HepG2 (cell line): ENCODE results near the gene ISY1. TPM values are rescaled to one million over a fixed set of nuclear protein-coding genes. Genes with fewer than 3 reads are reported as not detected.
A peak's percentile ranks its signal among the peaks of the same experiment; 100 is the strongest.

ENCODE experiments used
- ARNT2 ChIP-seq: sonication (generic); formaldehyde crosslinking; IDR thresholded peaks from 2 replicates; pipeline ENCODE4 v1.8.0; 2022; ENCODE audit warnings: mild to moderate bottlenecking, low read depth, missing genetic modification reagents, moderate library complexity
- ATM ChIP-seq: fragments of 450-650 bp; IDR thresholded peaks from 2 replicates; pipeline ENCODE4 v1.7.1; 2017; ENCODE audit warnings: mild to moderate bottlenecking, borderline replicate concordance
- GZF1 ChIP-seq: sonication (generic); formaldehyde crosslinking; IDR thresholded peaks from 2 replicates; pipeline ENCODE4 v1.5.1; 2020; ENCODE audit warnings: mild to moderate bottlenecking, missing genetic modification reagents
- MYNN ChIP-seq: sonication (generic); formaldehyde crosslinking; IDR thresholded peaks from 2 replicates; pipeline ENCODE4 v1.4.0; 2020; ENCODE audit warnings: mild to moderate bottlenecking, low read depth, missing genetic modification reagents
- PHF8 ChIP-seq: sonication (generic); formaldehyde crosslinking; IDR thresholded peaks from 2 replicates; pipeline ENCODE4 v1.5.0; 2020; ENCODE audit warnings: missing genetic modification reagents
- SNAPC4 ChIP-seq: sonication (generic); formaldehyde crosslinking; IDR thresholded peaks from 2 replicates; pipeline ENCODE4 v1.4.0; 2020; ENCODE audit warnings: mild to moderate bottlenecking, missing genetic modification reagents
- YEATS4 ChIP-seq: sonication (generic); formaldehyde crosslinking; IDR thresholded peaks from 2 replicates; pipeline ENCODE4 v1.4.0; 2020; ENCODE audit warnings: missing genetic modification reagents, borderline replicate concordance
- ZKSCAN1 ChIP-seq: fragments of 150-350 bp; IDR thresholded peaks from 2 replicates; pipeline ENCODE4 v1.6.1; 2014; ENCODE audit warnings: low read length
- polyA plus RNA-seq, 8 experiments: library from polyadenylated mRNA; depleted of rRNA in 3 of 8; stranded (reverse) in 7 of 8; unstranded in 1 of 8; fragments of >200 nt; fragmentation: Illumina TruSeq in 4 of 8; extraction: Trizol in 4 of 8; gene quantifications; 2 replicates each; pipeline versions ENCODE4 v1.2.1 to v1.2.3, GENCODE V29; 2011 to 2016; ENCODE audit warnings: low read depth in 4 of 8, missing spikeins in 1 of 8, mixed read lengths in 1 of 8; ENCODE audit not compliant: insufficient read depth in 1 of 8
- total RNA-seq, 5 experiments: library from RNA; depleted of rRNA; stranded (reverse); fragments of >200 nt; fragmentation: Illumina TruSeq; extraction: Trizol; gene quantifications; 2 replicates each; pipeline ENCODE4 v1.2.3, GENCODE V29; 2016; ENCODE audit warnings: low read depth in 1 of 5
- TF ChIP-seq, protein P1 (sequence below), 2 experiments: IDR thresholded peaks; 2 replicates each; pipeline ENCODE4 v1.6.1; 2011 to 2012; ENCODE audit warnings: low read length in 2 of 2, borderline replicate concordance in 1 of 2, low read depth in 1 of 2, mild to moderate bottlenecking in 1 of 2, moderate library complexity in 1 of 2
- TF ChIP-seq, protein P2 (sequence below): sonication (generic); formaldehyde crosslinking; IDR thresholded peaks from 2 replicates; pipeline ENCODE4 v1.4.0; 2020; ENCODE audit warnings: missing genetic modification reagents
- TF ChIP-seq, protein P3 (sequence below): sonication (generic); formaldehyde crosslinking; IDR thresholded peaks from 2 replicates; pipeline ENCODE4 v1.9.0; 2021; ENCODE audit warnings: mild to moderate bottlenecking, missing genetic modification reagents

The ISY1 gene
- total and polyA plus RNA-seq, 2 of the 13 experiments (the other 11 are each of a cell fraction or from before 2014, with no cell fraction given) = 21.0 to 39.1 TPM

GRCh38 chr3:129123314-129124060 lies 37.4 kb downstream of the ISY1 start (continued):
- TF ChIP-seq, protein P1, sequence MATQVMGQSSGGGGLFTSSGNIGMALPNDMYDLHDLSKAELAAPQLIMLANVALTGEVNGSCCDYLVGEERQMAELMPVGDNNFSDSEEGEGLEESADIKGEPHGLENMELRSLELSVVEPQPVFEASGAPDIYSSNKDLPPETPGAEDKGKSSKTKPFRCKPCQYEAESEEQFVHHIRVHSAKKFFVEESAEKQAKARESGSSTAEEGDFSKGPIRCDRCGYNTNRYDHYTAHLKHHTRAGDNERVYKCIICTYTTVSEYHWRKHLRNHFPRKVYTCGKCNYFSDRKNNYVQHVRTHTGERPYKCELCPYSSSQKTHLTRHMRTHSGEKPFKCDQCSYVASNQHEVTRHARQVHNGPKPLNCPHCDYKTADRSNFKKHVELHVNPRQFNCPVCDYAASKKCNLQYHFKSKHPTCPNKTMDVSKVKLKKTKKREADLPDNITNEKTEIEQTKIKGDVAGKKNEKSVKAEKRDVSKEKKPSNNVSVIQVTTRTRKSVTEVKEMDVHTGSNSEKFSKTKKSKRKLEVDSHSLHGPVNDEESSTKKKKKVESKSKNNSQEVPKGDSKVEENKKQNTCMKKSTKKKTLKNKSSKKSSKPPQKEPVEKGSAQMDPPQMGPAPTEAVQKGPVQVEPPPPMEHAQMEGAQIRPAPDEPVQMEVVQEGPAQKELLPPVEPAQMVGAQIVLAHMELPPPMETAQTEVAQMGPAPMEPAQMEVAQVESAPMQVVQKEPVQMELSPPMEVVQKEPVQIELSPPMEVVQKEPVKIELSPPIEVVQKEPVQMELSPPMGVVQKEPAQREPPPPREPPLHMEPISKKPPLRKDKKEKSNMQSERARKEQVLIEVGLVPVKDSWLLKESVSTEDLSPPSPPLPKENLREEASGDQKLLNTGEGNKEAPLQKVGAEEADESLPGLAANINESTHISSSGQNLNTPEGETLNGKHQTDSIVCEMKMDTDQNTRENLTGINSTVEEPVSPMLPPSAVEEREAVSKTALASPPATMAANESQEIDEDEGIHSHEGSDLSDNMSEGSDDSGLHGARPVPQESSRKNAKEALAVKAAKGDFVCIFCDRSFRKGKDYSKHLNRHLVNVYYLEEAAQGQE (IDR thresholded peaks at IDR 0.05; ENCODE audit: borderline replicate concordance in 1 of 2, low read depth in 1 of 2, low read length in 2 of 2) = 0 out of 4 replicates have a peak, but pooled peaks of 1 of the 2 experiments have one; percentile 9
- no peak for TF ChIP-seq ATM
- peak; percentile 47; the same call in 1 of the 2 replicates for TF ChIP-seq YEATS4
- no peak for TF ChIP-seq MYNN
- TF ChIP-seq, protein P2, sequence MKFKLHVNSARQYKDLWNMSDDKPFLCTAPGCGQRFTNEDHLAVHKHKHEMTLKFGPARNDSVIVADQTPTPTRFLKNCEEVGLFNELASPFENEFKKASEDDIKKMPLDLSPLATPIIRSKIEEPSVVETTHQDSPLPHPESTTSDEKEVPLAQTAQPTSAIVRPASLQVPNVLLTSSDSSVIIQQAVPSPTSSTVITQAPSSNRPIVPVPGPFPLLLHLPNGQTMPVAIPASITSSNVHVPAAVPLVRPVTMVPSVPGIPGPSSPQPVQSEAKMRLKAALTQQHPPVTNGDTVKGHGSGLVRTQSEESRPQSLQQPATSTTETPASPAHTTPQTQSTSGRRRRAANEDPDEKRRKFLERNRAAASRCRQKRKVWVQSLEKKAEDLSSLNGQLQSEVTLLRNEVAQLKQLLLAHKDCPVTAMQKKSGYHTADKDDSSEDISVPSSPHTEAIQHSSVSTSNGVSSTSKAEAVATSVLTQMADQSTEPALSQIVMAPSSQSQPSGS (CRISPR knock-in tag) = peak; percentile 13; the same call in 1 of the 2 replicates
- TF ChIP-seq ARNT2 = no peak
- no peak for TF ChIP-seq ZKSCAN1
- TF ChIP-seq PHF8 (CRISPR knock-in tag) = 0 out of 2 replicates have a peak, but pooled peaks have one; percentile 63
- no peak for TF ChIP-seq GZF1
- TF ChIP-seq, protein P3, sequence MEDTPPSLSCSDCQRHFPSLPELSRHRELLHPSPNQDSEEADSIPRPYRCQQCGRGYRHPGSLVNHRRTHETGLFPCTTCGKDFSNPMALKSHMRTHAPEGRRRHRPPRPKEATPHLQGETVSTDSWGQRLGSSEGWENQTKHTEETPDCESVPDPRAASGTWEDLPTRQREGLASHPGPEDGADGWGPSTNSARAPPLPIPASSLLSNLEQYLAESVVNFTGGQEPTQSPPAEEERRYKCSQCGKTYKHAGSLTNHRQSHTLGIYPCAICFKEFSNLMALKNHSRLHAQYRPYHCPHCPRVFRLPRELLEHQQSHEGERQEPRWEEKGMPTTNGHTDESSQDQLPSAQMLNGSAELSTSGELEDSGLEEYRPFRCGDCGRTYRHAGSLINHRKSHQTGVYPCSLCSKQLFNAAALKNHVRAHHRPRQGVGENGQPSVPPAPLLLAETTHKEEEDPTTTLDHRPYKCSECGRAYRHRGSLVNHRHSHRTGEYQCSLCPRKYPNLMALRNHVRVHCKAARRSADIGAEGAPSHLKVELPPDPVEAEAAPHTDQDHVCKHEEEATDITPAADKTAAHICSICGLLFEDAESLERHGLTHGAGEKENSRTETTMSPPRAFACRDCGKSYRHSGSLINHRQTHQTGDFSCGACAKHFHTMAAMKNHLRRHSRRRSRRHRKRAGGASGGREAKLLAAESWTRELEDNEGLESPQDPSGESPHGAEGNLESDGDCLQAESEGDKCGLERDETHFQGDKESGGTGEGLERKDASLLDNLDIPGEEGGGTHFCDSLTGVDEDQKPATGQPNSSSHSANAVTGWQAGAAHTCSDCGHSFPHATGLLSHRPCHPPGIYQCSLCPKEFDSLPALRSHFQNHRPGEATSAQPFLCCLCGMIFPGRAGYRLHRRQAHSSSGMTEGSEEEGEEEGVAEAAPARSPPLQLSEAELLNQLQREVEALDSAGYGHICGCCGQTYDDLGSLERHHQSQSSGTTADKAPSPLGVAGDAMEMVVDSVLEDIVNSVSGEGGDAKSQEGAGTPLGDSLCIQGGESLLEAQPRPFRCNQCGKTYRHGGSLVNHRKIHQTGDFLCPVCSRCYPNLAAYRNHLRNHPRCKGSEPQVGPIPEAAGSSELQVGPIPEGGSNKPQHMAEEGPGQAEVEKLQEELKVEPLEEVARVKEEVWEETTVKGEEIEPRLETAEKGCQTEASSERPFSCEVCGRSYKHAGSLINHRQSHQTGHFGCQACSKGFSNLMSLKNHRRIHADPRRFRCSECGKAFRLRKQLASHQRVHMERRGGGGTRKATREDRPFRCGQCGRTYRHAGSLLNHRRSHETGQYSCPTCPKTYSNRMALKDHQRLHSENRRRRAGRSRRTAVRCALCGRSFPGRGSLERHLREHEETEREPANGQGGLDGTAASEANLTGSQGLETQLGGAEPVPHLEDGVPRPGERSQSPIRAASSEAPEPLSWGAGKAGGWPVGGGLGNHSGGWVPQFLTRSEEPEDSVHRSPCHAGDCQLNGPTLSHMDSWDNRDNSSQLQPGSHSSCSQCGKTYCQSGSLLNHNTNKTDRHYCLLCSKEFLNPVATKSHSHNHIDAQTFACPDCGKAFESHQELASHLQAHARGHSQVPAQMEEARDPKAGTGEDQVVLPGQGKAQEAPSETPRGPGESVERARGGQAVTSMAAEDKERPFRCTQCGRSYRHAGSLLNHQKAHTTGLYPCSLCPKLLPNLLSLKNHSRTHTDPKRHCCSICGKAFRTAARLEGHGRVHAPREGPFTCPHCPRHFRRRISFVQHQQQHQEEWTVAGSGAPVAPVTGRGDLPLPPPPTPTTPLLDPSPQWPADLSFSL = no peak
- no peak for TF ChIP-seq SNAPC4 (CRISPR knock-in tag)
